ENCODE results near the gene GMDS. TPM values are rescaled to one million over a fixed set of nuclear protein-coding genes. Genes with fewer than 3 reads are reported as not detected.
A peak's percentile ranks its signal among the peaks of the same experiment; 100 is the strongest.

GMDS gene
- total RNA-seq, 1 donor from 2014 or later, result 7.7 TPM

- DNase-seq (ENCODE audit: low read depth in 2 of 2), result peak; percentile 56 to 73
Observed at GRCh38 chr6:1596088-1596852, 649.1 kb downstream of the GMDS start.

GRCh38 chr6:1595271-1596087 is 649.9 kb downstream of the GMDS start:
- DNase-seq (ENCODE audit: low read depth in 2 of 2), result no peak

- no peak for DNase-seq (ENCODE audit: low read depth in 2 of 2)
Observed at GRCh38 chr6:1594445-1595200, 650.8 kb downstream of the GMDS start.

- no peak for DNase-seq (ENCODE audit: low read depth in 2 of 2)
Observed at GRCh38 chr6:1593958-1594314, 651.5 kb downstream of the GMDS start.

- DNase-seq (ENCODE audit: low read depth in 2 of 2), result no peak
Observed at GRCh38 chr6:1593286-1593957, 652.0 kb downstream of the GMDS start.

GRCh38 chr6:1592852-1593251 is 652.6 kb downstream of the GMDS start:
- no peak for DNase-seq (ENCODE audit: low read depth in 2 of 2)

- DNase-seq (ENCODE audit: low read depth in 2 of 2), result no peak
Observed at GRCh38 chr6:1591926-1592325, 653.5 kb downstream of the GMDS start.

- no peak for DNase-seq (ENCODE audit: low read depth in 2 of 2)
Observed at GRCh38 chr6:1591243-1591642, 654.2 kb downstream of the GMDS start.

- no peak for DNase-seq (ENCODE audit: low read depth in 2 of 2)
Observed at GRCh38 chr6:1590580-1590979, 654.8 kb downstream of the GMDS start.

- DNase-seq (ENCODE audit: low read depth in 2 of 2), result no peak
Observed at GRCh38 chr6:1589208-1589607, 656.2 kb downstream of the GMDS start.

GRCh38 chr6:1587977-1588376 is 657.4 kb downstream of the GMDS start:
- DNase-seq (ENCODE audit: low read depth in 2 of 2), result no peak

GRCh38 chr6:1587546-1587945 is 657.9 kb downstream of the GMDS start:
- no peak for DNase-seq (ENCODE audit: low read depth in 2 of 2)

GRCh38 chr6:1586861-1587450 is 658.4 kb downstream of the GMDS start:
- DNase-seq (ENCODE audit: low read depth in 2 of 2), result no peak

GRCh38 chr6:1586256-1586655 is 659.1 kb downstream of the GMDS start:
- DNase-seq (ENCODE audit: low read depth in 2 of 2), result no peak

- DNase-seq (ENCODE audit: low read depth in 2 of 2), result no peak
Observed at GRCh38 chr6:1585669-1586049, 659.7 kb downstream of the GMDS start.

- no peak for DNase-seq (ENCODE audit: low read depth in 2 of 2)
Observed at GRCh38 chr6:1584996-1585668, 660.3 kb downstream of the GMDS start.

- DNase-seq (ENCODE audit: low read depth in 2 of 2), result no peak
Observed at GRCh38 chr6:1584146-1584545, 661.3 kb downstream of the GMDS start.

GRCh38 chr6:1581120-1581991 is 664.0 kb downstream of the GMDS start:
- DNase-seq (ENCODE audit: low read depth in 2 of 2), result no peak

GRCh38 chr6:1580585-1580984 is 664.8 kb downstream of the GMDS start:
- no peak for DNase-seq (ENCODE audit: low read depth in 2 of 2)

GRCh38 chr6:1580109-1580508 is 665.3 kb downstream of the GMDS start:
- no peak for DNase-seq (ENCODE audit: low read depth in 2 of 2)

Data from lung microvascular endothelial cell (primary cell).